ENCODE results near the gene CYP4F12. TPM values are rescaled to one million over a fixed set of nuclear protein-coding genes. Genes with fewer than 3 reads are reported as not detected.

CYP4F12 gene
- total and polyA plus RNA-seq, 2 of the 8 experiments (the other 6 are each of a cell fraction or from before 2014, with no cell fraction given): not detected

GRCh38 chr19:15636026-15636425, 36.9 kb upstream of the CYP4F12 start (continued):
- TF ChIP-seq ATF2 (IDR thresholded peaks at IDR 0.05; ENCODE audit: low read length): no peak
- TF ChIP-seq EP300 (IDR thresholded peaks at IDR 0.05; ENCODE audit: borderline replicate concordance in 1 of 2, low read depth in 2 of 2, low read length in 2 of 2): no peak
- TF ChIP-seq EGR1 (IDR thresholded peaks at IDR 0.05; ENCODE audit: borderline replicate concordance, low read depth, low read length): no peak
- TF ChIP-seq SIRT6 (IDR thresholded peaks at IDR 0.05; ENCODE audit: low read length): no peak
- no peak for TF ChIP-seq GTF2F1 (IDR thresholded peaks at IDR 0.05; ENCODE audit: borderline replicate concordance, low read depth, low read length)
- no peak for TF ChIP-seq CBX5 (IDR thresholded peaks at IDR 0.05; ENCODE audit: low read depth, low read length)
